ENCODE measurements around the gene COMTD1.
"Not testable (repeated sequence)": the region's sequence is repeated elsewhere in the genome, so short reads cannot be mapped to it uniquely, and the experiment has no call there.

COMTD1 gene

DNA sequence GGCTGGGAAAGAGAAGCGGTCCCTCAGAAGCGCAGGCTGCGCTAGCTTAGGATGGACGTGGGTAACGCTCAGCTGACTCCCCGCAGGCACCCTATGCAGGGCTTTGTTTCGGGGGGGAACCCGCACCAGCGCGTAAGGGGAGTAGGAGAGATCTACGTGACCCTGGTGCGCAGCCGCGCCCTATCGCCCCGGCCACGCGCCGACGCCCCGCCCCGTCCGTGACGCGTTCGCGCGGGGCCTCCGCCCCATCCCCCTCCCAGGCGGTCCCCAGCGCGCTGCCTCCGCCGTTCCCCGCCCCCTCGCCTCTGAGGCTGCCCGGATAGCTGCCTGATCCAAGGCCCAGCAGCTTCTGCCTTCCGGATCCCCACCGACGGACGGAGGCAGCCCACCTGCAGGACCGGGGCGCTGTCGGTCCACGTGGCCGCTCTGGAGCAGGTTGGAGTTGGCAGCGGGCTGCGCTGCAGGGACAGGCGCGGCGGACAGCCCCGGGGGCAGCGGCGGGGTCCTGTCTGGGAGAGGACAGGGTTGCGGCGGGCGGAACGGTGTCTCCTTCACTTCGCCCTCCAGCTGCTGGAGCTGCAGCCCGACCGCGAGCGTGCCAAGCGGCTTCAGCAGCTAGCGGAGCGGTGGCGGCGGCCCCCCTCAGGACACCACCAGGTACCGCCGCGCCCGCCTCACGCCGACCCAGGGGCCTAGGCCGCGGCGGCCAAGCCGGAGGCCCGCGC lies 25.3 kb downstream of the COMTD1 start, which contains the start of gene VDAC2:
Gene VDAC2, plus strand, starts transcription at position 515 of the 725 bp plus-strand sequence. CDS start 363 bp downstream, outside the sequence.
- H3K27ac ChIP-seq (ENCODE audit: low read length): peak within 1 kb of the TSS; percentile 84
- H3K4me1 ChIP-seq (ENCODE audit: control insufficient read depth, low read depth, low read length): peaks cover 6% of the 10 kb centered on the region

GRCh38 chr10:75209921-75210281 lies 25.9 kb downstream of the COMTD1 start:
- Histone ChIP-seq H3K27me3 (ENCODE audit: control insufficient read depth, insufficient read depth, low read length) (no peaks in the 10 kb centered on the region), H3K4me1 (ENCODE audit: control insufficient read depth, low read depth, low read length) (peaks cover 6% of the 10 kb centered on the region), H3K4me3 (ENCODE audit: low read length) (peak overlapping the region; percentile 81), H3K9me3 (ENCODE audit: control insufficient read depth, low read depth, low read length) (no peaks in the 10 kb centered on the region), H3K27ac (ENCODE audit: low read length) (peak overlapping the region; percentile 5), H3K36me3 (ENCODE audit: control insufficient read depth, low read depth, low read length) (peaks cover 28% of the 10 kb centered on the region), H3K9ac (ENCODE audit: low read length) (peak overlapping the region; percentile 90)

More for the DNA sequence above, 25.3 kb downstream of the COMTD1 start, which contains the start of gene VDAC2:
- H3K9me3 ChIP-seq (ENCODE audit: control insufficient read depth, low read depth, low read length): no peaks in the 10 kb centered on the region
- H3K9ac ChIP-seq (ENCODE audit: low read length): peak within 1 kb of the TSS; percentile 90
- peak within 1 kb of the TSS; percentile 81 for H3K4me3 ChIP-seq (ENCODE audit: low read length)
- H3K36me3 ChIP-seq (ENCODE audit: control insufficient read depth, low read depth, low read length): peaks cover 34% of the 10 kb centered on the region
- no peaks in the 10 kb centered on the region for H3K27me3 ChIP-seq (ENCODE audit: control insufficient read depth, insufficient read depth, low read length)

DNA sequence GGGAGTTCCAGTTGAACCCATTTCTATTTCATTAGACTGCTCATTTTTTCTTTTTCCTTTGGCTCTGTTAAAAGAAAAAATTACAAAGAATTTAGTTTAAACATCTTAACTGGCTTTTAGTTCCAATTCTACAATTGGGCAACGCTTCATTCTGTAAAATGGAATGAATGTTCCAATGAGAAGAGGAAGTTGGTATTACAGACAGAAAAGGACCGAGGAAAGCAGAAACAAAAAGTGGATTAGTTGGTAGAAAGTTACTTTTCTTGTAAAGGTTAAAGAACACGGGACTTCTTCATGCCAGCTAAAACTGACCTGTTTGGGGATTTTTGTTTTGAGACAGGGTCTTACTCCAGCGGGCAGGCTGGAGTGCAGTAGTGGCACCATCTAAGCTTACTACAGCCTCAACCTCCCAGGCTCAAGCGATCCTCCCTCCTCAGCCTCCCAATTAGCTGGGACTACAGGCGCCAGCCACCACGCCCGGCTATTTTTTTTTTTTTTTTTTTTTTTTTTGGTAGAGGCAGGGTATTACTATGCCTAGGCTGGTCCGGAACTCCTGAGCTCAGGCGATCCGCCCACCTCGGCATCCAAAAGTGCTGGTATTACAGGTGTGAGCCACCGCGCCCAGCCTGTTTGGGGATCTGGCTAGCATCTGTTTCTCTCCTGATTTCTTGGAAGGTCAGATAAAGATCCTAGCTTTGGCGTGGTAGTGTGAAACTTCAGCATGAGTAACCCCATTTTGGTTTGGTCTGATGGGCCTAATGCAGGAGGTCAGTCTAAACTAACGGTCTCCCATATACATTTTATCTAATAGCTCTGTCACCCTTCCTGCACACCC lies 26.5 kb downstream of the COMTD1 start:
- H3K9me3 ChIP-seq (ENCODE audit: control insufficient read depth, low read depth, low read length): no peaks in the 10 kb centered on the region
- peak overlapping the region; percentile 81 for H3K4me3 ChIP-seq (ENCODE audit: low read length)
- H3K4me1 ChIP-seq (ENCODE audit: control insufficient read depth, low read depth, low read length): peaks cover 6% of the 10 kb centered on the region
- H3K27ac ChIP-seq (ENCODE audit: low read length): peak overlapping the region; percentile 5
- H3K27me3 ChIP-seq (ENCODE audit: control insufficient read depth, insufficient read depth, low read length): no peaks in the 10 kb centered on the region
- H3K9ac ChIP-seq (ENCODE audit: low read length): peak overlapping the region; percentile 90
- H3K36me3 ChIP-seq (ENCODE audit: control insufficient read depth, low read depth, low read length): peaks cover 22% of the 10 kb centered on the region

DNA sequence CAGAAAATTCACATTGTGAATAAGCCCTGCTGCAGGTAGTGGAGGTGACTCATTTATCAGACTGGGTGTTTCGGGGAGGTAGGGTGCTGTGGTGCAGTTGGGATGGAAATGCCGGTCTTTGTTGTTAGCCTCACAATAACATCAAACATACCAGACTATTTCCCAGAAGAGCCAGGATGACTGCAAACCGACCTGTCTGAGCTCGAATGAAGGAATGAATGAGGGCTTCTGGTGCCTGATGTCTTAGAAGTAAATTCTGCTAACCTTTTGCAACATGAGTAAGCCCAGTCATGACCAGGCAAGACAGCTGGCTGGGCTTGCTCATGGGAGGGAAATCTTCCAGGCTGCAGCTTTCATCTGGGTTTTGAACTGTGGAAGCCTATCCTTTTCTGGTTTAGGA lies 27.6 kb downstream of the COMTD1 start:
- Histone ChIP-seq H3K27me3 (ENCODE audit: control insufficient read depth, insufficient read depth, low read length) (no peaks in the 10 kb centered on the region), H3K9ac (ENCODE audit: low read length) (no peak overlapping the region), H3K4me3 (ENCODE audit: low read length) (no peak overlapping the region), H3K27ac (ENCODE audit: low read length) (no peak overlapping the region), H3K9me3 (ENCODE audit: control insufficient read depth, low read depth, low read length) (no peaks in the 10 kb centered on the region), H3K36me3 (ENCODE audit: control insufficient read depth, low read depth, low read length) (peaks cover 13% of the 10 kb centered on the region), H3K4me1 (ENCODE audit: control insufficient read depth, low read depth, low read length) (peaks cover 6% of the 10 kb centered on the region)

- no peak overlapping the region for H3K27ac ChIP-seq (ENCODE audit: low read length)
- peaks cover 10% of the 10 kb centered on the region for H3K36me3 ChIP-seq (ENCODE audit: control insufficient read depth, low read depth, low read length)
- no peaks in the 10 kb centered on the region for H3K27me3 ChIP-seq (ENCODE audit: control insufficient read depth, insufficient read depth, low read length)
- H3K4me3 ChIP-seq (ENCODE audit: low read length): no peak overlapping the region
- H3K4me1 ChIP-seq (ENCODE audit: control insufficient read depth, low read depth, low read length): peaks cover 6% of the 10 kb centered on the region
- no peaks in the 10 kb centered on the region for H3K9me3 ChIP-seq (ENCODE audit: control insufficient read depth, low read depth, low read length)
- H3K9ac ChIP-seq (ENCODE audit: low read length): no peak overlapping the region
Observed at GRCh38 chr10:75207857-75208144, 28.0 kb downstream of the COMTD1 start.

- Histone ChIP-seq H3K27me3 (ENCODE audit: control insufficient read depth, insufficient read depth, low read length) (no peaks in the 10 kb centered on the region), H3K4me1 (ENCODE audit: control insufficient read depth, low read depth, low read length) (peaks cover 6% of the 10 kb centered on the region), H3K9ac (ENCODE audit: low read length) (no peak overlapping the region), H3K27ac (ENCODE audit: low read length) (no peak overlapping the region), H3K36me3 (ENCODE audit: control insufficient read depth, low read depth, low read length) (peaks cover 4% of the 10 kb centered on the region), H3K9me3 (ENCODE audit: control insufficient read depth, low read depth, low read length) (no peaks in the 10 kb centered on the region), H3K4me3 (ENCODE audit: low read length) (no peak overlapping the region)
Observed at GRCh38 chr10:75207079-75207856, 28.5 kb downstream of the COMTD1 start.

DNA sequence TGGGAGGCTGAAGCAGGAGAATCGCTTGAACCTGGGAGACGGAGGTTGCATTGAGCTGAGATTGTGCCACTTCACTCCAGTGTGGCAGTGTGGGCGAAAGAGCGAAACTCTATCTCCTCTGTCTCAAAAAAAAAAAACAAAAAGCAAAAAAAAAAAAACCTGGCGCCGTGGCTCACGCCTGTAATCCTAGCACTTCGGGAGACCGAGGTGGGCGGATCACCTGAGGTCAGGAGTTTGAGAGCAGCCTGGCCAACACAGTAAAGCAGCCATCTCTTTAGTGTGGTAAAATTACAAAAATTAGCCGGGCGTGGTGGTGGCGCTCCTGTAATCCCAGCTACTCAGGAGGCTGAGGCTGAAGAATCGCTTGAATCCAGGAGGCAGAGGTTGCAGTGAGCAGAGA lies 29.1 kb downstream of the COMTD1 start:
- not testable (repeated sequence) for H3K9ac ChIP-seq (ENCODE audit: low read length); H3K27ac ChIP-seq (ENCODE audit: low read length); H3K27me3 ChIP-seq (ENCODE audit: control insufficient read depth, insufficient read depth, low read length); H3K4me3 ChIP-seq (ENCODE audit: low read length); H3K4me1 ChIP-seq (ENCODE audit: control insufficient read depth, low read depth, low read length); H3K9me3 ChIP-seq (ENCODE audit: control insufficient read depth, low read depth, low read length); H3K36me3 ChIP-seq (ENCODE audit: control insufficient read depth, low read depth, low read length)

DNA sequence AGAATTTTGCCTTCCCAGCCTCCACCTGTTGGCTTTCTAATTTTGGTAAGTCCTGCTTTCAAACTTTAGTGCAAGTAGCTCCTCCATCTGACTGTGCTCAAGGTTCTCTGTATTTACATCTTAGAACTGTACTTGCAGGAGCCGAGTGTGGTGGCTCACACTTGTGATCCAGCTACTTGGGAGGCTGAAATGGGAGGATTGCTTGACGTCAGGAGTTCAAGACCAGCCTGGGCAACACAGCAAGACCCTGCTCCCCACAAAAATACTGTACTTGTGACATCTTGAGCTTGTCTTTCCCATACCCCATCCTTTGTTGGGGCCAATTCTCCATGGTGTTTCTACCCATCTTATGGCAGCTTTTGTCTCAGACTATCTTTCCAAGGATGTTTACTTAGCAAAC lies 29.8 kb downstream of the COMTD1 start:
- H3K27me3 ChIP-seq (ENCODE audit: control insufficient read depth, insufficient read depth, low read length): no peaks in the 10 kb centered on the region
- H3K4me1 ChIP-seq (ENCODE audit: control insufficient read depth, low read depth, low read length): peaks cover 6% of the 10 kb centered on the region
- H3K4me3 ChIP-seq (ENCODE audit: low read length): no peak overlapping the region
- no peaks in the 10 kb centered on the region for H3K36me3 ChIP-seq (ENCODE audit: control insufficient read depth, low read depth, low read length)
- no peaks in the 10 kb centered on the region for H3K9me3 ChIP-seq (ENCODE audit: control insufficient read depth, low read depth, low read length)
- no peak overlapping the region for H3K9ac ChIP-seq (ENCODE audit: low read length)
- H3K27ac ChIP-seq (ENCODE audit: low read length): no peak overlapping the region

DNA sequence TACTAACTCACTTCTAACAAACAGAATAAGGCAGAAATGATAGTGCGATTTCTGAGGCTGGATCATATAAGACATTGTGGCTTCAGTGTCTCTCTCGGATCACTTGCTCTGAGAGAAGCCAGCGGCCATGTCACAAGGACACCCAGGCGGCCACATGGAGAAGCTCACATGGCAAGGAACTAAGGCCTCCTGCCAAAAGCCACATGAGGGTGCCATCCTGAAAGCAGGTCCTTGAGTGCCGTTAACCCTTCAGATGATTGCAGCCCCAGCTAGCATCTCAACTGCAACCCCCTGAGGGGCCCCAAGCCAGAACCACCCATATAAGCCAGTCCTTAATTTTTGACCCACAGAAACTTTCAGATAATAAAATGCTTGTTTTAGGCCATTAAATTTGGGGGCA lies 32.0 kb downstream of the COMTD1 start:
- Histone ChIP-seq H3K9ac (ENCODE audit: low read length) (no peak overlapping the region), H3K27me3 (ENCODE audit: control insufficient read depth, insufficient read depth, low read length) (no peaks in the 10 kb centered on the region), H3K27ac (ENCODE audit: low read length) (no peak overlapping the region), H3K9me3 (ENCODE audit: control insufficient read depth, low read depth, low read length) (no peaks in the 10 kb centered on the region), H3K4me1 (ENCODE audit: control insufficient read depth, low read depth, low read length) (peaks cover 6% of the 10 kb centered on the region), H3K4me3 (ENCODE audit: low read length) (no peak overlapping the region), H3K36me3 (ENCODE audit: control insufficient read depth, low read depth, low read length) (no peaks in the 10 kb centered on the region)

GRCh38 chr10:75203046-75203620 lies 32.6 kb downstream of the COMTD1 start:
- not testable (repeated sequence) for H3K9me3 ChIP-seq (ENCODE audit: control insufficient read depth, low read depth, low read length); H3K4me1 ChIP-seq (ENCODE audit: control insufficient read depth, low read depth, low read length); H3K9ac ChIP-seq (ENCODE audit: low read length); H3K27me3 ChIP-seq (ENCODE audit: control insufficient read depth, insufficient read depth, low read length); H3K4me3 ChIP-seq (ENCODE audit: low read length); H3K27ac ChIP-seq (ENCODE audit: low read length); H3K36me3 ChIP-seq (ENCODE audit: control insufficient read depth, low read depth, low read length)

- H3K9ac ChIP-seq (ENCODE audit: low read length): no peak overlapping the region
- H3K27ac ChIP-seq (ENCODE audit: low read length): no peak overlapping the region
- no peaks in the 10 kb centered on the region for H3K36me3 ChIP-seq (ENCODE audit: control insufficient read depth, low read depth, low read length)
- no peak overlapping the region for H3K4me3 ChIP-seq (ENCODE audit: low read length)
- H3K4me1 ChIP-seq (ENCODE audit: control insufficient read depth, low read depth, low read length): no peaks in the 10 kb centered on the region
- H3K9me3 ChIP-seq (ENCODE audit: control insufficient read depth, low read depth, low read length): no peaks in the 10 kb centered on the region
- H3K27me3 ChIP-seq (ENCODE audit: control insufficient read depth, insufficient read depth, low read length): no peaks in the 10 kb centered on the region
Observed at GRCh38 chr10:75202321-75203045, 33.3 kb downstream of the COMTD1 start.
